NCI-H82 (cell line): ENCODE results near the gene B9D2.
"Not testable (repeated sequence)": the region's sequence is repeated elsewhere in the genome, so short reads cannot be mapped to it uniquely, and the experiment has no call there.

Experiments used
- DNase-seq: peaks from one replicate; lab custom pipeline; 2025; lab: John Stamatoyannopoulos, UW

Gene B9D2, protein sequence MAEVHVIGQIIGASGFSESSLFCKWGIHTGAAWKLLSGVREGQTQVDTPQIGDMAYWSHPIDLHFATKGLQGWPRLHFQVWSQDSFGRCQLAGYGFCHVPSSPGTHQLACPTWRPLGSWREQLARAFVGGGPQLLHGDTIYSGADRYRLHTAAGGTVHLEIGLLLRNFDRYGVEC

GRCh38 chr19:41363753-41364523, at the start of gene B9D2:
Gene B9D2, minus strand, starts transcription at chr19:41364149. Its CDS starts 630 bp downstream, at chr19:41363519.
- peak; percentile 99 for DNase-seq

GRCh38 chr19:41412953-41413352, 49.0 kb upstream of the B9D2 start:
- DNase-seq, result no peak

DNA sequence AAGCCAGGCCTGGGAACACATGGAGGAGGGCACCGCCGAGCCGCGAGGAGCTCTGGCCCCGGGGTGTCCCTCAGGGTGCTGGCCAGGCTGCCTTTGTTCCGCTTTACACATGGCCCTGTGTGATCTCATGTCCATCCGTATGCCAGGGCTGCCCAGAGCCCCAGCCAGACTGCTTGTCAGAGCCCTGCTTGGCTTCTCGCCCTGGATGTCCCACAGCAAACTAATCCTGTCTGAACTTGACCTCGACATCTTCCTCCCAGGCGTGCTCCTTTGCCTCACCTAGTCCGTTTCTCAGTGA, 48.0 kb upstream of the B9D2 start:
- no peak for DNase-seq

- no peak for DNase-seq
Observed at GRCh38 chr19:41411100-41411967, 47.4 kb upstream of the B9D2 start.

- DNase-seq, result no peak
Observed at GRCh38 chr19:41410336-41411054, 46.5 kb upstream of the B9D2 start.

DNA sequence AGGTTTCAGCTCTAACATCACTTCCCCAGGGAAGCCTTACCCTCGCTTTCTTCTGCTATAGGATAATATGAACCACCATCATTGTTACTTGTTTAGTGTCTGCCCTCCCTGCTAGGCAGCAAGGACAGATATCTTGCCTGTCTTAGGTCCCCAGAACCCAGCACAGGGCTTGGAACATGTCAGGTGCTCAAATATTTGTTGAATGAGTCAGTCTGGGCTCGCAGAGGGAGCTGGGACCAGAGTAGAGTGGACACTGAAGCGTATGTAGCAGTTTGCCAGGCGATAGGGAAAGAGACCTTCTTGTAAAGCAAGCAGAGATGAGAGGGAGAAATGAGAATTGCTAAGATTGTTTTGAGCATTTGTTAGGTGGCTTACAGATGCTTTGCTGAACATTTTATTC, 45.3 kb upstream of the B9D2 start:
- DNase-seq, result no peak

GRCh38 chr19:41408846-41409245, 44.9 kb upstream of the B9D2 start:
- not testable (repeated sequence) for DNase-seq

DNA sequence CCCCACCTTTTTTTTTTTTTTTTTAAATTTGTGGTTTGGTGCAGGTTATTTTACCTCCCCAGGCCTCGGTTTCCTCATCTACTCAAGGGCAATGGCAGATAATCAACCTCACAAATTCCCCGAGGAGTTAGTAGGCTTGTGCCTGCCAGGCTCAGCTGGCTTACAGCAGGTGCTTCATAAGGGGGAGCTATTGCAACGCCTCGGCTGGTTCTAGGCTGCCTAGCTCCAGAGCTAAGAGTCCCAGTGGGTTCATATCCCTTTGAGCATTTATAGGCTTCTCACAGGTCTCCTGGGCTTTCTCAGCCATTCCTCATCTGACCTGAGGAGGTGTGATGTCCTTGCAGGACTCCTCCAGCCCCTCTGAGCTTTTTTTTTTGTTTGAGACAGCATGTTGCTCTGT, 44.3 kb upstream of the B9D2 start:
- peak; percentile 21 for DNase-seq

DNA sequence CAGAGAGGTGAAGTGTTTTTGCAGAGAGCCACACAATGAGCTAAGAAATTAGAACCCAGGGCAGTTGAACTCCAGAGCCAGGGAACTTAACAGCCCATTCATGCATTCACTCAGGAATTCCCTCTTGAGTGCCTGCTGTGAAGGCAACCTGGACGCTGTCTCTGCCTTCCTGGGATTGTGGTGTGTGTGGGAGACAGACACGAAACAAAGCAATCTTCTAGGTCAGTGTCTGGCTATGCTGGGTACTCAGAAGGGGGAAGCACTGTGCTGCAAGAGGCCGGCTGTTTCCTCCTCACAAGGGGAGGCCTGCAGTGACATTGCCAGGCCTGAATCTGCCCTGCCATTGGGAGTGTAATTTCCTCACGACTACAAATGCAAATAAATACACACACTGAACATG, 43.3 kb upstream of the B9D2 start:
- DNase-seq, result no peak

GRCh38 chr19:41405776-41406175, 41.8 kb upstream of the B9D2 start:
- DNase-seq, result no peak

DNA sequence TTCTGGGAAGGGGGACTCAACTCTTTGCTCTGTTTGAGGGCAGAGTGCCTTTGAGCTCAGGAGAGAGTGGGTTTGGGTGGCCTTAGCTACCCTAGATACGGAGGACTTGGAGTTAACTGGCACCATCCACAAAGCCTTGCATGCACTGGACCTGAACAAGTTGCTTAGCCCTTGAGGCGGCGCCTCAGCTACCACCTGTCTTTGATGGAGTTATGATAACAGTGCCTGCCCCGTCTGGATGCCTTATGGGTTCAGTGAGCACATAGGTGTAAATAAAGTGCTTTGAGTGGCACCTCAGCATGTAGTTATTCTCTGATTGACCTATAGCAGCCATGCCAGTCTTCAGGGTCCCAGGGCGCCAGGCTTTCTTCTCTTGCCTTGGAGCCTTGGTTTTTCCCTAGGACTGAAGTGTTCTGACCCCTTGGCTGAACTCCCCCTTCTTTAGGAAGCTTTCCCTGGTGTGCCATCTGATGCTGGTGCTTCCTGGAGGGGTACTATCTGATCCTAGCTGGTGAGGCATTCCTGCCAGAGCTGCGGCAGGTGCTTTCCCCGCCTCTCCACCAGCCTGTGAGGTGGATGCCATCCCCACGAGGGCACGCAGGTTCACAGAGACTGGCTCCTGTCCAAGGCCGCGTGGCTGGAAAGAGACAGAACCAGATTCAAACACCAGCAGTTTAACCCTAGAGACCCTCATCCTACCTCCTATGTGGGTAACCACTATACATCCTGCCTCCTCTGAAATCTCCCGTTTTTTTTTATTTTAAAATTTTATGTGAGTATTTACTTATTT, 39.4 kb upstream of the B9D2 start:
- no peak for DNase-seq

DNA sequence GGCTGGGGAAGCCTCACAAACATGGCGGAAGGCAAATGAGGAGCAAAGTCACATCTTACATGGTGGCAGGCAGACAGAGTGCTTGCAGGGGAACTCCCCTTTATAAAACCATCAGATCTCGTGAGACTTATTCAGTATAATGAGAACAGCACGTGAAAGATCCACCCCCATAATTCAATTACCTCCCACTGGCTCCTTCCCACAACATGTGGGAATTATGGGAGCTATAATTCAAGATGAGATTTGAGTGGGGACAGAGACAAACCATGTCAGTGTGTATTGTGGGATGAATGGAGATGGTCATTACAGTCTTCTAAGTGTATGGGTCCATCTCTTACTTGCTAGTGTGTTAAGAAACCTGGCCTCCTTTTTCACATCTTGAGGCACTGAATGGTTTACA, 38.1 kb upstream of the B9D2 start:
- DNase-seq, result peak; percentile 19

DNA sequence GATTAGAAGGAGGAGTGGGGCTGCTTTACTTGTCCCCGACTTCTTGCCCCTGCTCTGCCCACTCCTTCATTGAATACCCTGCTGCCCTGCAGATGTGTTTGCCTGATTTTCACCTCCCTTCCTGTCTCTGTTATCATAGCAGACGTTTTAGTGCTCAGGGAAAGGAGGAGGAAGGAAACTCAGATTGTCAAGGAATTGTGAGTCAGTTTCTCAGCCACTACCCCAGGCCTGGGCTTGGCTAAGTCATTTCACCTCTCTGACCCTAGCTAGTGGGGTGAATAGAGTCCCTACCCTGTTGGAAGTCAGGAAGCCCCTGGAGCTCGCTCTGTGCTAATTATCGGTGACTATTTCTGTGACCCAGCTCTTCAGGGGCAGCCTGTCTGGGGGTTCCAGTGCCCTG, 37.5 kb upstream of the B9D2 start:
- DNase-seq, result no peak

DNA sequence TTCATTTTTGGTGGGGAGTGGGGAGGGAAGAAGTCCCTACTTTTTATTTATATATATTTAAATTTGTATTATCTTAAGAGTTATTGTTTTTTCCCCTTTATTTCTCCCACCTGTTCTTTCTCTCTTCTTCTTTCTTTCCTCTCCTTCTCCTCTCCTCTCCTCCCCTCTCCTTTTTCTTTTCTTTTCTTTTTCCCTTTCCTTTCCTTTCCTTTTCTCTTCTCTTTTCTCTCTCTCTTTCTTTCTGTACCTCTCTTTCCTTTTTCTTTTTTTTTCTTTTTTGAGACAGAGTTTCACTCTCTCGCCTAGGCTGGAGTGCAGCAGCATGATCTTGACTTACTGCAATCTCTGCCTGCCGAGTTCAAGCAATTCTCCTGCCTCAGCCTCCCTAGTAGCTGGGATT, 35.6 kb upstream of the B9D2 start:
- no peak for DNase-seq

- DNase-seq, result no peak
Observed at GRCh38 chr19:41399091-41399490, 35.1 kb upstream of the B9D2 start.

GRCh38 chr19:41398598-41398997, 34.6 kb upstream of the B9D2 start:
- no peak for DNase-seq

GRCh38 chr19:41398050-41398418, 34.1 kb upstream of the B9D2 start:
- DNase-seq, result peak; percentile 49

- peak; percentile 100 for DNase-seq
Observed at GRCh38 chr19:41397086-41398049, 33.4 kb upstream of the B9D2 start, which contains the start of the genes BCKDHA and EXOSC5. Gene BCKDHA, plus strand, starts transcription at chr19:41397818. Its CDS starts 10 bp downstream, at chr19:41397828. Gene EXOSC5, minus strand, starts transcription at chr19:41397359. Its CDS starts 31 bp downstream, at chr19:41397328.

DNA sequence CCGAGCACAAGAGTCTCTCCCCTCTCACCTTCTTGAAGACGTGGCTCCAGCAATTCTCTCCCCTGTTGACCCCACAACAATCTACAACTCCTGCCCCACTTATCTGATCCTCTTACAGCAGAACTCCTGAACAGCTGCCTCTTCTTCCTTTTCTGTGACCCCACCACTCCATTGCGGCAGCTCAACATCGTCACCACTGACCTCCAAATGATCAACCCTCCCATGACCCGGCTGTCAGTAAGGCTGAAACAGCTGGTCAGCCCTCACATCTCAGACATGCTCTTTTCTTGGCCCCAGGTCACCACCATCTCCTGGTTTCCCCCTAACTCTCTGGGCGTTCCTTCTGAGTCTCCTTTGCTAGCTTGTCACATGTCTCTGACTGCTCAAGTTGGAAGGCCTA, 31.4 kb upstream of the B9D2 start:
- no peak for DNase-seq

DNA sequence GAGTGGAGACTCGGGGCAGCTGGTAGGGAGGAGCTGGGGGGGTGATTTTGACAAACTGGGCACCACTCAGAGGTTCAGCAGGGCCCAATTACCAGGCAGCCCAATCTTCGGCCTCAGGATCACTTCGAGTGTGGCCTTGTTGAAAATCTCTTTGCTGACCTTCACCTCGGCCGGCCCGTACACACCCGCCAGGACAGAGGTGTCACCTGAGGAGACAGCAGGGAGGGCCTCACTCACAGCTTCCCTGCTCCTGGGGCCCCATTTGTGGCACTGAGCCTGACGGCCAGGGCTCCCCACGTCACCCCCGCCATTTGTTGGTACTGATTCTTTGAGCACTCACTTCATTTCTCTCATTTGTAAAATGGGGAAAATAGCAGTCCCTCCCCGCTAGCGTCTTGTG, 28.8 kb upstream of the B9D2 start:
- DNase-seq, result no peak
